ENCODE data around the gene SEMA7A.

DNA sequence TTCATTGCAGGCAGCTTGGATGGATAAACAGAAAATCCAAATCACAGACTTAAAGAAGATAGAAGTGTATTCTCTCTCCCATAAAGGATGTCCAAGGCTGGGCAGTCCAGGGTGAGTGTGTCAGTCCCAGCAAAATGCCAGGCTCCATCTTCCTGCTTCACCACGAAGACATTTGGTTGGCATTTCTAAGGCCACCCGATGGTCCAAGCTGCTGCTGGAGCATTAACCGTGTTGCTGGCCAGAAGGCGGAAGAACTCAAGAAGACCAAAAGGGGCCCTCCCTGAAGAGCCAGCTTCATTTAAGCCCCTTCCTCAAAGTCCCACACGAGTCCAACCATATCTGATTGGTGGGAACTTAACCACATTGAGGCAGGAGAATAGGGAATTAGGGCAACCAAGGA lies 63.3 kb downstream of the SEMA7A start:
- TF ChIP-seq CTCF (IDR thresholded peaks at IDR 0.05): no peak
- no peak for TF ChIP-seq POLR2A (IDR thresholded peaks at IDR 0.05)
- TF ChIP-seq EP300 (IDR thresholded peaks at IDR 0.05): no peak

Measured in tibial nerve (tissue), 4 donors.